CD4-positive, CD25-positive, alpha-beta regulatory T cell (primary cell): Measurements from ENCODE around the gene VSTM2L. TPM values are rescaled to one million over a fixed set of nuclear protein-coding genes. Genes with fewer than 3 reads are reported as not detected.

Experiments
- polyA plus RNA-seq, 4 donors: library from polyadenylated mRNA; unstranded; fragments of 300-500 nt; fragmentation: Illumina TruSeq; gene quantifications; one replicate each; pipeline ENCODE4 v1.2.3, GENCODE V29; 2021
- total RNA-seq: library from RNA; stranded (reverse); gene quantifications from one replicate; pipeline ENCODE4 v1.2.3, GENCODE V29; 2022

Gene VSTM2L
- total and polyA plus RNA-seq, 5 donors from 2014 or later = not detected

Other genes starting within 250 kb of the VSTM2L start
- gene CTNNBL1, start 209.1 kb upstream of the VSTM2L start, total RNA-seq = 56.0 TPM
- gene CTNNBL1, start 209.1 kb upstream of the VSTM2L start, polyA plus RNA-seq = 100 to 1,000 TPM in 1 of 4 donors, 10 to 100 TPM in 3; 80.1 to 117 (median 90.1) TPM
- 21.2 TPM for gene TTI1, start 130.3 kb downstream of the VSTM2L start, total RNA-seq
- 10 to 100 TPM; 15.2 to 19.0 (median 15.9) TPM for gene TTI1, start 130.3 kb downstream of the VSTM2L start, polyA plus RNA-seq
- 54.0 TPM for gene RPRD1B, start 130.6 kb downstream of the VSTM2L start, total RNA-seq
- 1 to 10 TPM; 3.8 to 6.2 (median 4.3) TPM for gene RPRD1B, start 130.6 kb downstream of the VSTM2L start, polyA plus RNA-seq